ENCODE results near the gene NIP7.

GRCh38 chr16:69344171-69344570 lies 4.6 kb downstream of the NIP7 start:
- TF ChIP-seq YY1 (IDR thresholded peaks at IDR 0.05; ENCODE audit: extremely low read depth, insufficient replicate concordance, low read depth, low read length) (no peak), CTCF (IDR thresholded peaks at IDR 0.05 in 2 of 3, conservative IDR thresholded peaks at IDR 0.05 in 1 of 3; ENCODE audit: borderline replicate concordance in 1 of 3, insufficient read depth in 1 of 3, low read depth in 2 of 3, low read length in 2 of 3) (no peak), POLR2A (IDR thresholded peaks at IDR 0.05; ENCODE audit: borderline replicate concordance, extremely low read depth, insufficient read depth, insufficient read length) (no peak), ATF3 (IDR thresholded peaks at IDR 0.05) (no peak), SRF (IDR thresholded peaks at IDR 0.05; ENCODE audit: low read depth) (no peak), ZBTB33 (IDR thresholded peaks at IDR 0.05; ENCODE audit: extremely low read depth, insufficient replicate concordance, low read length) (no peak), EZH2 (IDR thresholded peaks at IDR 0.05) (no peak), MAX (IDR thresholded peaks at IDR 0.05) (no peak), REST (IDR thresholded peaks at IDR 0.05; ENCODE audit: low read depth) (no peak), ZFX (IDR thresholded peaks at IDR 0.05) (no peak), TCF7L2 (IDR thresholded peaks at IDR 0.05; ENCODE audit: borderline replicate concordance, extremely low read depth, insufficient read depth, insufficient read length) (no peak), POLR2AphosphoS5 (IDR thresholded peaks at IDR 0.05; ENCODE audit: low read depth, low read length) (no peak), ZNF274 (IDR thresholded peaks at IDR 0.05; ENCODE audit: low read depth, low read length) (no peak), EZH2phosphoT487 (IDR thresholded peaks at IDR 0.05; ENCODE audit: borderline replicate concordance) (no peak)

All from HCT116 (cell line).